AG09309 (cell line): ENCODE measurements around the gene KSR1.

Source experiments
- DNase-seq: peaks from one replicate; pipeline ENCODE4 v3.0.0-alpha.2; 2010; ENCODE audit warnings: low read depth
- H3K4me3 ChIP-seq: 2 replicates; pipeline ENCODE4 v1.5.1; 2011; ENCODE audit warnings: mild to moderate bottlenecking, low read depth, low read length, moderate library complexity; ENCODE audit not compliant: control insufficient read depth
- CTCF ChIP-seq: IDR thresholded peaks from 2 replicates; pipeline ENCODE4 v1.5.1; 2011; ENCODE audit warnings: mild to moderate bottlenecking, low read depth, low read length, inconsistent platforms; ENCODE audit not compliant: insufficient read depth, control insufficient read depth; ENCODE audit errors: missing control alignments

KSR1 gene

DNA sequence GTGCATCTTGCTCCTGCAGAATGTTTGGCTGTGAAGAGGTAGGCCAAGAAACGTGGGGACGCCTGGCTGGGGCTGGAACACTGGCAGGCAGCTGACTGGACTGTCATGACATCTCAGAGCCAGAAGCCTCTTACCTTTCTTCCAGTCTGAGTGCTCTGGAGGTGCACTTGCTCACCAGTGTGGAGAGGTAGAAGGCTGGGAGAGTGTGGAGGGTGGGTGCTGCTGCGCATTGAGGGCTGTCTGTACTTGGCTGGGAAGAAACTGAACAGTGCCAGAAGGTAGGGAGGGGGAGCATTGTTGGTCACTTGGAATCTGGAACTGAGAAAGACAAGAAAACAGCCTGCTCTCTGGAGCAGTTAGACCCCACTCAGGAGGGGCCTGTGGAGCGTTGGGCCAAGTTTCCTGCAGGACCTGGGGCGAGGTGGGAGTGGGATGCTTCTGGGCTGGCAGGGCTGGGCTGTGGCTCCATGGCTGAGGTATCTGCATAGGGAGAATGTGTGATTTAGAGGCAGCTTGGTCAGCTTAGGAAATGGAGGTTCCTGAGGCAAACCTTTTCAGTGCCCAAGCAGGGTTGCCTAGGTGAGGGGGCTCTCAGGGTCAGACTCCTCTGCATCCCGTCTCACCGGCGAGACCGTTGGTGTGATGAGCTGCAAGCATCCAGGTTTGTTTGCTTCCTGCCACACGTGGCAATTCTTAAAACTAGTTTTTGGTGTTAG, 55.1 kb downstream of the KSR1 start:
- TF ChIP-seq CTCF = no peak
- DNase-seq = no peak
- no peak overlapping the region for H3K4me3 ChIP-seq

GRCh38 chr17:27512031-27512430, 55.8 kb downstream of the KSR1 start:
- no peak for DNase-seq
- no peak for TF ChIP-seq CTCF

GRCh38 chr17:27512511-27513346, 56.5 kb downstream of the KSR1 start:
- TF ChIP-seq CTCF = no peak
- DNase-seq = no peak
- H3K4me3 ChIP-seq = no peak overlapping the region

More at GRCh38 chr17:27512031-27512430, 55.8 kb downstream of the KSR1 start:
- no peak overlapping the region for H3K4me3 ChIP-seq

DNA sequence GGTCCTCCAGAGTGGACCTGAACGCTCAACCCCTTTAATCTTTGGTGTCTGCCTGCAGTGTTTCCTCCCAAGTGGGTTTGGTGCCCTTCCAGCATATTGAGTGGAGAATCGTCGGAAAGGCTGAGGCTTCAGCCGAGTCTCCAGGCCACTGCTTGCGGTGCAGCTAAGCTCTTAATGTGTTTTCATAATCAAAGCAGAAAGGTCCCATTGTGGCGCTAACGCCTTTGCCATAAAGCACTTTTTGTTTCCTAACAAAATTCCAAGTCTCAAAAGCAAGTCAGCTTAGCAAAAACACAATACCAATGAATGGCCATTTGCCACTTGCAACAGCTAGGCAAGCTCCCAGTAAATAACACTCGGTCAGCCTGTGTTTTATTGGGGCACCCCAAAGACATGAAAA, 57.6 kb downstream of the KSR1 start:
- no peak for TF ChIP-seq CTCF
- no peak overlapping the region for H3K4me3 ChIP-seq
- no peak for DNase-seq

GRCh38 chr17:27514595-27515413, 58.6 kb downstream of the KSR1 start:
- no peak for TF ChIP-seq CTCF
- no peak for DNase-seq
- H3K4me3 ChIP-seq = no peak overlapping the region

DNA sequence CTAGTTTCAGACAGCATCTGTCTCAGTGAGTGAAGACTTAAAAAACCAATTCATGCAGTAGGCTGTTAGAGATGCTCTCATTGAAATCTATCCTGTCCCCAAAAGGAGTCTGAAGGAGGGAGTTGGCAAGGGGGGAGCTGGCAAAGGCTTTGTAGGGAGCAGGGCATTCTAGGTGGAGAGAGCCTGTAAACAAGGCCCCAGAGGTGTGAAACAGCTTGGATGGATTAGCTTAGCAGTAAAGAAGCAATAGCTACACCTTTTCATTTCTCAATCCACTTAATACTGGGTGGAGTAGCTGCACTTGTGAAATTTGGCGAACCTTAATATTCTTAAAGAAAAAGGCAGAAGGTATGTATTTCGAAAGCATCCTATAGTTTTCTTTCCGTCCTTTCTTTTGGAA, 61.8 kb downstream of the KSR1 start:
- no peak overlapping the region for H3K4me3 ChIP-seq
- no peak for TF ChIP-seq CTCF
- DNase-seq = no peak
